OCI-LY7 (cell line): ENCODE data around the gene SMOC1.

Experiments used
- CTCF ChIP-seq: fragments of 200-600 bp; sonication (generic); conservative IDR thresholded peaks from 2 replicates; pipeline ENCODE4 v1.5.1; 2014; ENCODE audit warnings: mild to moderate bottlenecking, antibody characterized with exemption, low read length, moderate library complexity, mixed read lengths
- EZH2phosphoT487 ChIP-seq: fragments of 200-600 bp; sonication (generic); IDR thresholded peaks from 2 replicates; pipeline ENCODE4 v1.6.1; 2018; ENCODE audit warnings: low read depth, borderline replicate concordance, mild to moderate bottlenecking, mixed run types, antibody characterized with exemption, low read length, moderate library complexity, mixed read lengths

GRCh38 chr14:69887740-69888657 lies 8.8 kb downstream of the SMOC1 start:
- no peak for TF ChIP-seq CTCF
- no peak for TF ChIP-seq EZH2phosphoT487
